Stomach (tissue), 4 donors: ENCODE data around the gene ARPC5L.
"Not testable (repeated sequence)": the region's sequence is repeated elsewhere in the genome, so short reads cannot be mapped to it uniquely, and the experiment has no call there.

Experiments used
- EP300 ChIP-seq: sonication (generic); formaldehyde crosslinking; IDR thresholded peaks from one replicate; pipeline ENCODE4 v1.6.1; 2017; ENCODE audit warnings: antibody characterized with exemption
- POLR2AphosphoS5 ChIP-seq, 3 donors: sonication (generic); formaldehyde crosslinking; IDR thresholded peaks; one replicate each; pipeline ENCODE4 v1.6.1; 2016; ENCODE audit warnings: antibody characterized with exemption in 3 of 3
- TF ChIP-seq, protein P1 (sequence below), 7 experiments: fragments of 450-650 bp in 4 of 7; fragments of 200-600 bp in 3 of 7; sonication (generic) in 3 of 7; IDR thresholded peaks; one replicate each; pipeline ENCODE4 v1.5.1; 2016 to 2019; ENCODE audit warnings: antibody characterized with exemption in 7 of 7, control low read depth in 2 of 7, mild to moderate bottlenecking in 1 of 7

DNA sequence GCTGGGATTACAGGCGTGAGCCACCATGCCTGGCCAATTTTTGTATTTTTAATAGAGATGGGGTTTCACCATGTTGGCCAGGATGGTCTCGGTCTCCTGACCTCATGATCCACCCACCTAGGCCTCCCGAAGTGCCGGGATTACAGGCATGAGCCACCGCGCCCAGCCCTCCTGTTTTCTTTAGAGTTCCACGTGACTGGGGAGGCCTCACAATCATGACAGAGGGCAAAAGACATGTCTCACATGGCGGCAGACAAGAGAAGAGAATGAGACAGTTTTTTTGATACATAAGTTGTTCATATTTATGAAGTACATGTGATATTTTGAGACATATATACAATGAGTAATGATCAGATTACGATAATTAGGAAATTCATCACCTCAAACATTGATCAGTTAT lies 15.5 kb upstream of the ARPC5L start:
- TF ChIP-seq, protein P1, sequence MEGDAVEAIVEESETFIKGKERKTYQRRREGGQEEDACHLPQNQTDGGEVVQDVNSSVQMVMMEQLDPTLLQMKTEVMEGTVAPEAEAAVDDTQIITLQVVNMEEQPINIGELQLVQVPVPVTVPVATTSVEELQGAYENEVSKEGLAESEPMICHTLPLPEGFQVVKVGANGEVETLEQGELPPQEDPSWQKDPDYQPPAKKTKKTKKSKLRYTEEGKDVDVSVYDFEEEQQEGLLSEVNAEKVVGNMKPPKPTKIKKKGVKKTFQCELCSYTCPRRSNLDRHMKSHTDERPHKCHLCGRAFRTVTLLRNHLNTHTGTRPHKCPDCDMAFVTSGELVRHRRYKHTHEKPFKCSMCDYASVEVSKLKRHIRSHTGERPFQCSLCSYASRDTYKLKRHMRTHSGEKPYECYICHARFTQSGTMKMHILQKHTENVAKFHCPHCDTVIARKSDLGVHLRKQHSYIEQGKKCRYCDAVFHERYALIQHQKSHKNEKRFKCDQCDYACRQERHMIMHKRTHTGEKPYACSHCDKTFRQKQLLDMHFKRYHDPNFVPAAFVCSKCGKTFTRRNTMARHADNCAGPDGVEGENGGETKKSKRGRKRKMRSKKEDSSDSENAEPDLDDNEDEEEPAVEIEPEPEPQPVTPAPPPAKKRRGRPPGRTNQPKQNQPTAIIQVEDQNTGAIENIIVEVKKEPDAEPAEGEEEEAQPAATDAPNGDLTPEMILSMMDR (IDR thresholded peaks at IDR 0.05) = not testable (repeated sequence)
- not testable (repeated sequence) for TF ChIP-seq EP300; POLR2AphosphoS5 (IDR thresholded peaks at IDR 0.05)
